NCI-H2227 (cell line): ENCODE data around the gene PDE6H.

Experiments
- DNase-seq: peaks from one replicate; lab custom pipeline; 2025; ENCODE audit not compliant: unreplicated experiment; lab: John Stamatoyannopoulos, UW

The PDE6H gene

GRCh38 chr12:14999695-15000365, 27.0 kb downstream of the PDE6H start:
- no peak for DNase-seq

GRCh38 chr12:15000575-15000974, 27.7 kb downstream of the PDE6H start:
- DNase-seq = no peak

- DNase-seq = no peak
Observed at GRCh38 chr12:15001733-15002382, 29.0 kb downstream of the PDE6H start.

GRCh38 chr12:15004421-15004820, 31.6 kb downstream of the PDE6H start:
- DNase-seq = no peak

- DNase-seq = no peak
Observed at GRCh38 chr12:15005064-15005463, 32.2 kb downstream of the PDE6H start.

- DNase-seq = no peak
Observed at GRCh38 chr12:15007551-15007950, 34.7 kb downstream of the PDE6H start.

GRCh38 chr12:15011162-15011561, 38.3 kb downstream of the PDE6H start:
- DNase-seq = no peak

- DNase-seq = no peak
Observed at GRCh38 chr12:15013634-15014179, 40.9 kb downstream of the PDE6H start.

- DNase-seq = no peak
Observed at GRCh38 chr12:15014708-15015107, 41.9 kb downstream of the PDE6H start.

GRCh38 chr12:15015121-15015520, 42.3 kb downstream of the PDE6H start:
- DNase-seq = no peak

- no peak for DNase-seq
Observed at GRCh38 chr12:15020156-15020555, 47.3 kb downstream of the PDE6H start.
